Vagina (tissue), 2 donors: ENCODE data around the gene ZNF888. TPM values are rescaled to one million over a fixed set of nuclear protein-coding genes. Genes with fewer than 3 reads are reported as not detected.
"Not testable (repeated sequence)": the region's sequence is repeated elsewhere in the genome, so short reads cannot be mapped to it uniquely, and the experiment has no call there.

Source experiments
- DNase-seq, 2 donors: peaks; one replicate each; pipeline ENCODE4 v3.0.0-alpha.2; 2017; ENCODE audit errors: extremely low spot score in 2 of 2
- H3K27ac ChIP-seq: fragments of 200-600 bp; sonication (generic); one replicate; pipeline ENCODE4 v1.5.1; 2019
- H3K27me3 ChIP-seq: fragments of 200-600 bp; sonication (generic); one replicate; pipeline ENCODE4 v1.5.1; 2019
- H3K36me3 ChIP-seq, 2 donors: fragments of 200-600 bp; sonication (generic); one replicate each; pipeline ENCODE4 v1.5.1; 2017 to 2019
- H3K4me1 ChIP-seq: fragments of 200-600 bp; sonication (generic); one replicate; pipeline ENCODE4 v1.5.1; 2019
- H3K4me3 ChIP-seq, 2 donors: fragments of 200-600 bp; sonication (generic); 1 replicate in 1 of 2; 2 replicates in 1 of 2; pipeline ENCODE4 v1.5.1; 2016 to 2019
- H3K9me3 ChIP-seq: fragments of 200-600 bp; sonication (generic); one replicate; pipeline ENCODE4 v1.5.1; 2019
- CTCF ChIP-seq, 3 experiments: fragments of 450-650 bp in 2 of 3; fragments of 200-600 bp in 1 of 3; sonication (generic) in 1 of 3; IDR thresholded peaks; one replicate each; pipeline ENCODE4 v1.5.1; 2017 to 2019; ENCODE audit warnings: antibody characterized with exemption in 3 of 3, mild to moderate bottlenecking in 2 of 3, moderate library complexity in 2 of 3
- POLR2A ChIP-seq, 2 donors: fragments of 450-650 bp; IDR thresholded peaks; one replicate each; pipeline ENCODE4 v1.6.1; 2017; ENCODE audit warnings: antibody characterized with exemption in 2 of 2, mild to moderate bottlenecking in 2 of 2, moderate library complexity in 2 of 2
- POLR2AphosphoS5 ChIP-seq, 2 donors: sonication (generic); formaldehyde crosslinking; IDR thresholded peaks; one replicate each; pipeline ENCODE4 v1.9.0; 2017; ENCODE audit warnings: antibody characterized with exemption in 2 of 2, mild to moderate bottlenecking in 2 of 2, low read depth in 1 of 2; ENCODE audit not compliant: insufficient read depth in 1 of 2
- intact Hi-C: fragments of 100-400 bp; cut with DNase I; formaldehyde crosslinking; loops from one replicate; pipeline ENCODE4 v1.15.1; 2023
- total RNA-seq: library from RNA; depleted of rRNA; stranded (reverse); fragments of >200 nt; gene quantifications from one replicate; pipeline ENCODE4 v1.2.3, GENCODE V29; 2016

The ZNF888 gene
- total RNA-seq, 1 donor from 2014 or later, result 3.7 TPM

DNA sequence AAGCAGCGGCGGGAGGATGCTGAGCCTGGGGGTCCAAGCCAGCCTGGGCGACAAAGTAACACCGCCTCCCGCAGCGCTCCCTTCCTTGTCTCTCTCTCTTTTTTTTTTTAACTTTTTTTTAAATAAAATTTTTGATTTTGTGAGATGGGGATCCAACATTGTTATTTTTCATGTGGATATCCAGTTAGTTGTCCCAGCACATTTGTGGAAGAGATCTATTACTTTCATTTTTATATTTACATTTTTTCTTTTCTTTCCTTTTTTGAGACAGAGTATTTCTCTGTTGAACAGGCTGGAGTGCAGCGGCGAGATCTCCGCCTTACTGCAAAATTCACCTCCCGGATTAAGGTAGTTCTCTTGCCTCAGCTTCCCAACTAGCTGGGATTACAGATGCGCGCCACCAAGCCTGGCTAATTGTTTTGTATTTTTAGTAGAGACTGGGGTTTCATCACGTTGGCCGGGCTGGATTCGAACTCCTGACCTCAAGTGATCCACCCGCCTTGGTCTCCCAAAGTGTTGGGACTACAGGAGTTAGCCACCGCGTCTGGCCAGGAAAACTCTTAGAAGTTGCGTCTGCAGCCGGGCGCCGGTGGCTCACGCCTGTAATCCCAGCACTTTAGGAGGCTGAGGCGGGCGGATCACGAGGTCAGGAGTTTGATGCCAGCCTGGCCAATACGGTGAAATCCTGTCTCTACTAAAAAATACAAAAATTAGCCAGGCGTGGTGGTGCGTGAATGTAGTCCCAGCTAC, 20.1 kb upstream of the ZNF888 start:
- Histone ChIP-seq H3K9me3 (peaks cover 3% of the 10 kb centered on the region), H3K27ac (peak overlapping the region; percentile 79), H3K4me3 (peak overlapping the region; percentile 56 to 91), H3K36me3 (peaks cover 0 to under 1% of the 10 kb centered on the region in 2 donors), H3K27me3 (no peaks in the 10 kb centered on the region), H3K4me1 (peaks cover 28% of the 10 kb centered on the region)
- DNase-seq, result no peak
- intact Hi-C loops, result loop anchor here (2.0 kb wide), 1 partner anchor 159 kb away; the partner anchor contains the start of gene ZNF160
- TF ChIP-seq POLR2A (IDR thresholded peaks at IDR 0.05) (no peak), POLR2AphosphoS5 (IDR thresholded peaks at IDR 0.05; ENCODE audit: insufficient read depth in 1 of 2, low read depth in 1 of 2) (no peak), CTCF (IDR thresholded peaks at IDR 0.05) (no peak)

DNA sequence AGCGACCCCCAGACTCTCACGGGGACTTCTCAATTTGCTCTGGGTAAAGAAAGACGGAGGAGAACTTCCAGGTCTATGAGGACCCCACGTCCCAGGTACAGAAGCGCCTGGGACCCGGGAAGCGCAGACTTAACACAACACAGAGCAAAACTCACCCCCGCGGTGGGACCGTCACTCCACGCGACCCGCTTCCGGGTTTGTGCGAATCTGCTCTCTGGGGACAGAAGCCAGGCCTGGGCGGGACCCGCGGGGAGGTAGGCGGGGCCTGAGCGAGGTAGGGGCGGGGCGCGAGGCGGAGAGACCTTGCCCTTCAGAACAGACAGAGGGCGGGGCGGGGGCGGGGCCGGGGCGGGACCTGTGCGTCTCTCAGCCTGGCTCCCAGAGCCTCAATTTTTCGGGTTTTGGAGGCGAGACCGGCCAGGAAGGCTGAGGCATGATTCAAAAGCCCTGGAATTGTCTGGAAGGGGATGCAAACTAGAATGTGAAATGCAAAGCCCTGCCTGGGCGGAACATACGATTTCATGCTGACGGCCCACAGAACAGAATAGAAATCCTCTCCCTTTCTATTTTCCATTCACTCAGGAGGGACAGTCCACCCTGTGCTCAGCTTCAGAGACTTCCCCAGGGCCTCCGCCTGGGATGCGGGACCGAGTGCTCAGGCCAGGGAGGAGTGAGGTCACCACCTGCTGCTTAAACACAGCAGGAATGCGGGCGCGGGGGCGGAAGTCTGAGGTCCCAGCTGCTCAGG, 19.3 kb upstream of the ZNF888 start:
- Histone ChIP-seq H3K4me1 (peaks cover 28% of the 10 kb centered on the region), H3K36me3 (no peaks in the 10 kb centered on the region), H3K9me3 (no peaks in the 10 kb centered on the region), H3K27me3 (no peaks in the 10 kb centered on the region), H3K4me3 (peak overlapping the region; percentile 56 to 91), H3K27ac (peak overlapping the region; percentile 79)
- intact Hi-C loops, result loop anchor here (2.0 kb wide), 1 partner anchor 160 kb away; the partner anchor contains the start of gene ZNF160
- peak in 1 of 2 donors; percentile 95 for DNase-seq
- no peak for TF ChIP-seq CTCF (IDR thresholded peaks at IDR 0.05)
- peak; percentile 50 to 93 for TF ChIP-seq POLR2AphosphoS5 (IDR thresholded peaks at IDR 0.05; ENCODE audit: insufficient read depth in 1 of 2, low read depth in 1 of 2)
- peak in 1 of 2 donors; percentile 65 for TF ChIP-seq POLR2A (IDR thresholded peaks at IDR 0.05)

- no peak for DNase-seq
- Histone ChIP-seq H3K27ac (peak overlapping the region; percentile 79), H3K4me1 (peaks cover 28% of the 10 kb centered on the region), H3K9me3 (no peaks in the 10 kb centered on the region), H3K27me3 (no peaks in the 10 kb centered on the region), H3K4me3 (peak overlapping the region; percentile 56 to 91), H3K36me3 (peaks cover 0 to 2% of the 10 kb centered on the region in 2 donors)
- intact Hi-C loops, result loop anchor here (2.0 kb wide), 1 partner anchor 161 kb away; the partner anchor contains the start of gene ZNF160
- no peak for TF ChIP-seq POLR2AphosphoS5 (IDR thresholded peaks at IDR 0.05; ENCODE audit: insufficient read depth in 1 of 2, low read depth in 1 of 2)
- TF ChIP-seq POLR2A (IDR thresholded peaks at IDR 0.05), result no peak
- TF ChIP-seq CTCF (IDR thresholded peaks at IDR 0.05), result no peak
Measured at GRCh38 chr19:52941941-52942385, 18.7 kb upstream of the ZNF888 start.

DNA sequence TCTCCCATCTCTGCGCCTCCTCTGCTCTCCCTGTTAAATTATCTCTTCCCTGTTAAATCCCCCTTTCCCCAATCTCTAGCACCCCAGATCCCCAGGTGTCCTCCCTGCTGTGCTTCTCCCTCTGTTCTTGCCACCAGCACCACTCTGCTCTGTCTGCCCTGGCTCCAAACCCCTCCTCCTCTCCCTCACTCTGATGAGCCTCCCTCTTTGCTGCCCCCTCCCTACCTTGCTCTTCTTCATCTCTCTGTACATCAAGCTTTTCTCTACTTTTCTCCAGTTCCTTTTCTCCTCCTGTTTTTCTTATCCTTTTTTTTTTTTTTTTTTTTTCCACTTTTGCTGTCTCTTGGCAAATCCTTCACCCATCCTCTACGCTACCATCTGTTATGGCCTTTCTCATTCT, 18.3 kb upstream of the ZNF888 start:
- H3K27me3 ChIP-seq, H3K36me3 ChIP-seq, H3K9me3 ChIP-seq, DNase-seq, intact Hi-C loops: not testable (repeated sequence)
- Histone ChIP-seq H3K4me3 (peak overlapping the region; percentile 56 to 91), H3K4me1 (peaks cover 28% of the 10 kb centered on the region), H3K27ac (peak overlapping the region; percentile 79)

GRCh38 chr19:52940905-52941304, 17.7 kb upstream of the ZNF888 start:
- DNase-seq, intact Hi-C loops, H3K27me3 ChIP-seq, H3K9me3 ChIP-seq, H3K4me3 ChIP-seq, H3K36me3 ChIP-seq, H3K27ac ChIP-seq: not testable (repeated sequence)
- peaks cover 28% of the 10 kb centered on the region for H3K4me1 ChIP-seq
